ENCODE measurements around the gene HPF1.
A peak's percentile ranks its signal among the peaks of the same experiment; 100 is the strongest.
"Not testable (repeated sequence)": the region's sequence is repeated elsewhere in the genome, so short reads cannot be mapped to it uniquely, and the experiment has no call there.

Gene HPF1

DNA sequence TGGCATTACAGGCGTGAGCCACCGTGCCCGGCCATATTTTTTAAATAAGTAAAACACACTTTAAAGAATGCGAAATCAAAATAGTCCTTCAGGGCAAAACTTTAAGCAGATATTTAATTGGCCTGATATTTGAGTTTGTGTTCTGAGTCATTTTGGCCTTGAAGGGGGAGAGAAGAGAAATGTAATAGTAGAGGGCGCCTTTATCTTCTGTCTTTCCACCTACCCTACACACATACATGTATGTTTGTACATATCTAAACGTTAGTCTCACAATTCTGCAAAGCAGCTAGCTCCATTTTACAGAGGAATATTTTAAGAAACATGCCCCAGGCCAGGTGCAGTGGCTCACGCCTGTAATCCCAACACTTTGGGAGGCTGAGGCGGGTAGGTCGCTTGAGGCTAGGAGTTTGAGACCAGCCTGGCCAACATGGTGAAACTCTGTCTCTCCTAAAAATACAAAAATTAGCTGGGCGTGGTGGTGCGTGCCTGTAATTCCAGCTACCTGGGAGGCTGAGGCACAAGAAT is 13.9 kb upstream of the HPF1 start:
- H3K9me3 ChIP-seq (ENCODE audit: control insufficient read depth, insufficient read depth, low read depth, low read length); H3K4me1 ChIP-seq (ENCODE audit: control insufficient read depth, insufficient read depth, low read length); H3K36me3 ChIP-seq (ENCODE audit: control insufficient read depth, insufficient read depth, low read length); H3K9ac ChIP-seq (ENCODE audit: low read length); H3K27me3 ChIP-seq (ENCODE audit: control insufficient read depth, insufficient read depth, low read length); H3K4me3 ChIP-seq (ENCODE audit: low read depth, low read length); H3K27ac ChIP-seq (ENCODE audit: low read depth, low read length): not testable (repeated sequence)

DNA sequence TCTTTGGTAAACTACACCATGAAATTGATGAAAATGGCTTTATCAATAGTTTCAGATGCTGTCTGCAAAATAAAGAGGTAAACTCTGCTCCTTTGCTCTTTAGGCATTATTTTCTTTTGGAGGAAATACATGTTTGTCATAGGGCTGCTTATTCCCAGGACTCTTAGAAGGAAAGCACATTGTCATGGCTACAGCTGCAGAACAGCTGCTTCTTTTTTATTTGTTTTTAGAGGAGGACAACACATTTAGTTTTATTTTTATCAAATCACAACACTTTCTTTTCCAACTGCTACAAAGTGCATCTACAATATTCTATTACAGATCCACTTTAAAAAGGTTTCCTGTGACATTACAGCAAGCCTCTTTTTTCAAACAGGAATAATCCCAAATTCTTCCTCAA is 12.7 kb upstream of the HPF1 start:
- Histone ChIP-seq H3K36me3 (ENCODE audit: control insufficient read depth, insufficient read depth, low read length) (no peaks in the 10 kb centered on the region), H3K4me3 (ENCODE audit: low read depth, low read length) (no peak overlapping the region), H3K4me1 (ENCODE audit: control insufficient read depth, insufficient read depth, low read length) (no peaks in the 10 kb centered on the region), H3K27ac (ENCODE audit: low read depth, low read length) (no peak overlapping the region), H3K27me3 (ENCODE audit: control insufficient read depth, insufficient read depth, low read length) (peaks cover 6% of the 10 kb centered on the region; the same call in 1 of the 2 replicates), H3K9me3 (ENCODE audit: control insufficient read depth, insufficient read depth, low read depth, low read length) (no peaks in the 10 kb centered on the region), H3K9ac (ENCODE audit: low read length) (no peak overlapping the region)

DNA sequence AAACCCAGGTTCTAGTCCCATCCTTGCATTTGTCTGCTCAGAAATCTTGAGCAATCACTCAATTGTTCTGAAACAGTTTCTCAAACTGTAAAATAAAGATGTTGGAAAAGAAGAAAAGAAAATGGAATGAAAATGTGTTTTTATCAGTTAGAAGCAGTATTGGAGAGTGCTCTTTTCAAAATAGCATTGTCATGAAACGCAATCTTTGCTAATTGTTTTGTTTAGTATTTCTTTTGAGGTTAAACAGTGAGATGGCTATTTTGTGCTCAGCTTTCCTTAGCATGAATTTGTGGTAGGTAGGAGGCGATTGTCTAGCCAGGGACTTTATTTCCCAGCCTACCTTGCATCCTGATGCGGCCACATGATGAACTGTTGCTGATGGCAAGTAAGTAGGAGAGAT is 10.6 kb upstream of the HPF1 start:
- Histone ChIP-seq H3K36me3 (ENCODE audit: control insufficient read depth, insufficient read depth, low read length) (no peaks in the 10 kb centered on the region), H3K27ac (ENCODE audit: low read depth, low read length) (no peak overlapping the region), H3K27me3 (ENCODE audit: control insufficient read depth, insufficient read depth, low read length) (no peaks in the 10 kb centered on the region), H3K9me3 (ENCODE audit: control insufficient read depth, insufficient read depth, low read depth, low read length) (no peaks in the 10 kb centered on the region), H3K9ac (ENCODE audit: low read length) (no peak overlapping the region), H3K4me3 (ENCODE audit: low read depth, low read length) (no peak overlapping the region), H3K4me1 (ENCODE audit: control insufficient read depth, insufficient read depth, low read length) (no peaks in the 10 kb centered on the region)

DNA sequence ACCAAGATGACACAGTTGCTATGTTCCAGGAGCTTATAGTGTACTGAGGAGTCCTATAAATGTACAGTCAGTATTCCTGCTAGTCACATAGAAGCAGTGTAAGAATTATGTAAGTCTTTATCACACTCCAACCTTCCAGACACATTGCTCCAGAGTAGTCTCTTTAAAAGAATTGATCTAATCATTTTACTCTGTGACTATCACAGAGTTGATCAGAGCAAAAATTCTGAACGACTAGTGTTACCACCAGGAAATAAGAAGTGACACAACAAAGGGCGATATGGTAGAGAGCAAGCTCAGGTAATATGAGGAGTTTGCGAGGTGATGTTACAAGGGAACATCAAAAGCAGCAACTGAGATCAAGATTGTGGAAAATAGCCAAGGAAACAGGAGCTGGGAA is 9.0 kb upstream of the HPF1 start:
- Histone ChIP-seq H3K27me3 (ENCODE audit: control insufficient read depth, insufficient read depth, low read length) (no peaks in the 10 kb centered on the region), H3K9ac (ENCODE audit: low read length) (no peak overlapping the region), H3K27ac (ENCODE audit: low read depth, low read length) (no peak overlapping the region), H3K4me1 (ENCODE audit: control insufficient read depth, insufficient read depth, low read length) (no peaks in the 10 kb centered on the region), H3K36me3 (ENCODE audit: control insufficient read depth, insufficient read depth, low read length) (no peaks in the 10 kb centered on the region), H3K4me3 (ENCODE audit: low read depth, low read length) (no peak overlapping the region), H3K9me3 (ENCODE audit: control insufficient read depth, insufficient read depth, low read depth, low read length) (no peaks in the 10 kb centered on the region)

DNA sequence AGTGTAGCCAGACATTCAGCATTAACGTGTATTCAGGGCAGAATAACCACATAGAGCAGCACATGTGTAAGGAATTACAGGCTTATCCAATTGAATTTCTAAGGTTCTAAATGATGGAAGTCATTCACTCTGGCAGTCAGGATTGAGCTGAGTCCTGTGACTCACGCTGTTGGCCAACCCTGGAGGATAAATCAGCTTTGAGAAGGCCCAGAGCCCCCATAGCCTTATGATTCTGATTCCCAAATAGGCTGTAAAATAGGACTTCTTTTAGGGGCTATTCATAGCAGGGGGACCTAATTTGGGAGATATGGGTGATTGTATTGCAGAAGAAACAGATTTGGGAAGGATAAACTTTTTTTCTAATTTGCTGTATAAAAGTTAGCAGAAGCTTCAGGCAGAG is 8.1 kb upstream of the HPF1 start:
- Histone ChIP-seq H3K9me3 (ENCODE audit: control insufficient read depth, insufficient read depth, low read depth, low read length) (no peaks in the 10 kb centered on the region), H3K27me3 (ENCODE audit: control insufficient read depth, insufficient read depth, low read length) (no peaks in the 10 kb centered on the region), H3K4me1 (ENCODE audit: control insufficient read depth, insufficient read depth, low read length) (no peaks in the 10 kb centered on the region), H3K4me3 (ENCODE audit: low read depth, low read length) (no peak overlapping the region), H3K27ac (ENCODE audit: low read depth, low read length) (no peak overlapping the region), H3K9ac (ENCODE audit: low read length) (no peak overlapping the region), H3K36me3 (ENCODE audit: control insufficient read depth, insufficient read depth, low read length) (no peaks in the 10 kb centered on the region)

DNA sequence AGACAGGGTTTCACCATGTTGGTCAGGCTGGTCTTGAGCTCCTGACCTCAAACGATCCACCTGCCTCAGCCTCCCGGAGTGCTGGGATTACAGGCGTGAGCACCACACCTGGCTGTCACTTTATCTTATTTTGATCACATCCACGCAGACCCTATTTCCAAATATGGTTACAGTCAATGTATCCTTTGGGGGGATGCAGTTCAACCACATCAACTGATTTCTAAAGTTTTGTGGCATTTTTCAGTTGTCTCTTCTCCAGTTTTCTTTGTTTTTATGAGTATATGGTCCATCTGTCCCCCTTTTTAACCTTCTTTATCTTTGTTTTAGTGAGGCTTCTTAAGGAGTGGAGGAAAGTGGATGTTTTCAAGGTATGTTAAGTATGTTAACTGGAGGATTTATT is 4.1 kb upstream of the HPF1 start:
- H3K4me1 ChIP-seq (ENCODE audit: control insufficient read depth, insufficient read depth, low read length): peaks cover 11% of the 10 kb centered on the region
- H3K36me3 ChIP-seq (ENCODE audit: control insufficient read depth, insufficient read depth, low read length): no peaks in the 10 kb centered on the region
- no peaks in the 10 kb centered on the region for H3K9me3 ChIP-seq (ENCODE audit: control insufficient read depth, insufficient read depth, low read depth, low read length)
- H3K4me3 ChIP-seq (ENCODE audit: low read depth, low read length): no peak overlapping the region
- H3K9ac ChIP-seq (ENCODE audit: low read length): no peak overlapping the region
- no peaks in the 10 kb centered on the region for H3K27me3 ChIP-seq (ENCODE audit: control insufficient read depth, insufficient read depth, low read length)
- no peak overlapping the region for H3K27ac ChIP-seq (ENCODE audit: low read depth, low read length)

DNA sequence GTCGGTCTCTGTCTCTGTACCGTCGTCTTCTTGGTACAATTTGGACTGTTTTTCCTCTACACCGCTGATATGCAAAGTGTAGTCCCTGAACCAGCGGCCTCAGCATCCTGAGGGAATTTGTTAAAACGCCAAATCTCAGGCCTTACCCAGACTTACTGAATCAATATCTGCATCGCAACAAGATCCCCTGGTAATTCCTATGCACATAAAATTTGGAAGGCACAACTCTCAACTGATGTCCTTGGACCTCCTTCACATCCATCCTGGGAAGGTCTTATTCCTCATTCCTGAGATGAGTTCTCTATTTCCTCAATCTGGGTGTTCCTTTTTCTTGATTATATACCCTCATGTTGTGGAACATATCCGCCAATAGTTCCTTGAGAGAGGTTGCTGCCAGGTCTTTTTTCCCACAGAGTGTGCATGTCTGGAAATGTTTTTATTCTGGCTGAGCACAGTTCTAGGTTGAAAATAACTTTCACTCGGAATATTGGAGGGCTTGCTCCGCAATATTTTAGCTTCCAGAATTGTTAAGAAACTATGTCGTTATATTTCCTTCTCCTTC is 738 bp upstream of the HPF1 start:
- peaks cover 21% of the 10 kb centered on the region for H3K4me1 ChIP-seq (ENCODE audit: control insufficient read depth, insufficient read depth, low read length)
- H3K27me3 ChIP-seq (ENCODE audit: control insufficient read depth, insufficient read depth, low read length): no peaks in the 10 kb centered on the region
- no peak overlapping the region for H3K27ac ChIP-seq (ENCODE audit: low read depth, low read length)
- H3K36me3 ChIP-seq (ENCODE audit: control insufficient read depth, insufficient read depth, low read length): no peaks in the 10 kb centered on the region
- H3K4me3 ChIP-seq (ENCODE audit: low read depth, low read length): peak overlapping the region; percentile 83
- no peaks in the 10 kb centered on the region for H3K9me3 ChIP-seq (ENCODE audit: control insufficient read depth, insufficient read depth, low read depth, low read length)
- H3K9ac ChIP-seq (ENCODE audit: low read length): no peak overlapping the region

DNA sequence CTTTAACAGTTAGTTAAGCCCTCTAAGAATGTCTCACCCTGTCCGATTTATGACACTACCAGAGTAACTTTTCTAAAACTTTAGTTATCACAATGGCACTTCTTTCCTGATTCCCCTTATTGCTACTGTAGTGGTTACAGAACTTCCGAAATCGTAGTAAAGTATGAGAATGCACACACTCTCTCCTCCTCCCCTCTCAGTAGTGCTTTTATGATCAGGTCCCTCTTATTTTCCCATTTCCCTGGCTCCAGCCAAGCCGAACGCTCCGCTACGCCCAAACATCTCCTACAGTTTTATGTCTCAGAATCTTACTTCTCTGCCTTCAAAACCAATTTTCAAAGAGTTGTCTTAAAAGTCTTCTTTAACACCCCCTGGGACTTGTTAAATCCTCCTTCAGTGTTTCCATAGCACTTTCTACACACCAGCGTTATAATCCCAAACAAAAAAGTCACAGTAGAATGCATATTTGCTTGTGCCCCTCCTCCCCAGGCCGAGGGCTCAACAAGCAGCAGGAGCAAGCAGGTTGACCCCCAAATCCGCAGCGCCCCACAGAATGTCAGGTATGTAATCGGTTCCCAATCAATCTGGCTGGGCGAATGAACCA is 671 bp downstream of the HPF1 start:
- H3K27ac ChIP-seq (ENCODE audit: low read depth, low read length): no peak overlapping the region
- peak overlapping the region; percentile 63 for H3K9ac ChIP-seq (ENCODE audit: low read length)
- peak overlapping the region; percentile 83 for H3K4me3 ChIP-seq (ENCODE audit: low read depth, low read length)
- H3K9me3 ChIP-seq (ENCODE audit: control insufficient read depth, insufficient read depth, low read depth, low read length): no peaks in the 10 kb centered on the region
- peaks cover 21% of the 10 kb centered on the region for H3K4me1 ChIP-seq (ENCODE audit: control insufficient read depth, insufficient read depth, low read length)
- H3K27me3 ChIP-seq (ENCODE audit: control insufficient read depth, insufficient read depth, low read length): no peaks in the 10 kb centered on the region
- H3K36me3 ChIP-seq (ENCODE audit: control insufficient read depth, insufficient read depth, low read length): peaks cover 4% of the 10 kb centered on the region

DNA sequence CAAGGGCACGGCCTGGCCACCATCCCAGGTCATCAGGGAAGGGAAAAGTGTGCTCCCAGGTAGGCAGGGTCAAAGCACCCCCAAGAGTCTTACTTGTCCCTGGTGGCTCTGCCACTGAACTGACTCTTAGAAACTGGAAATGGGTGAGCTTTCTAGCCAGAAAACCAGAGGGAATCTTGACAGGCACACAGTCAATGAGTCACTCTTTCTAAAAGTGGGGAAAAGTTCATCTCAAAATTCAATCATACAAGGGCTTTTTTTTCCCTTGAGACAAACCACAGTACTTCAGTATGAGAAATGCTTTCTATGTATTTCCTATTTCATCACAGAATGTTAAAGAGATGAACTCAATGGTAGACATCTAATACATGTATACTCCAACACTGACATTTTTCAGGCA is 12.5 kb downstream of the HPF1 start:
- no peak overlapping the region for H3K27ac ChIP-seq (ENCODE audit: low read depth, low read length)
- peaks cover 21% of the 10 kb centered on the region; the same call in 1 of the 2 replicates for H3K36me3 ChIP-seq (ENCODE audit: control insufficient read depth, insufficient read depth, low read length)
- H3K9me3 ChIP-seq (ENCODE audit: control insufficient read depth, insufficient read depth, low read depth, low read length): no peaks in the 10 kb centered on the region
- no peaks in the 10 kb centered on the region for H3K27me3 ChIP-seq (ENCODE audit: control insufficient read depth, insufficient read depth, low read length)
- H3K9ac ChIP-seq (ENCODE audit: low read length): no peak overlapping the region
- no peaks in the 10 kb centered on the region for H3K4me1 ChIP-seq (ENCODE audit: control insufficient read depth, insufficient read depth, low read length)
- no peak overlapping the region for H3K4me3 ChIP-seq (ENCODE audit: low read depth, low read length)

DNA sequence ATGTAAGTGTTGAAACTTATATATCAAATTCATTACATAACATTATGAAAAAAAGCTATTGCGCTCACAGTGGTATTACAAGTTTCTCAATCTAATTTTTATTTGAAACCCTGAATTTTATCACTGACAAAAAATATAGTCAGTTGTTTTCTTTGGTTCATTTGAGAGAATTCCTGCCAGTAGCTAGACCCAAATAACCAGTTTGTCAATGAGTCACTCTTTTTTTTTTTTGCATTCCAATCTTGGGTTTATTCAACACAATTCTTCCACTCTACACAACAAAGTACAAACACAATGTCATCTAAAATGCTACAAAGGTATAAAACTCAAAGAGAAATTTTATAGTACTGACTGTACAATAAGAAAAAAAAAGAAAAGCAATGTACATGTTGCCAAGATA is 13.1 kb downstream of the HPF1 start:
- Histone ChIP-seq H3K36me3 (ENCODE audit: control insufficient read depth, insufficient read depth, low read length) (peaks cover 16% of the 10 kb centered on the region; the same call in 1 of the 2 replicates), H3K9ac (ENCODE audit: low read length) (no peak overlapping the region), H3K4me1 (ENCODE audit: control insufficient read depth, insufficient read depth, low read length) (no peaks in the 10 kb centered on the region), H3K27ac (ENCODE audit: low read depth, low read length) (no peak overlapping the region), H3K4me3 (ENCODE audit: low read depth, low read length) (no peak overlapping the region), H3K9me3 (ENCODE audit: control insufficient read depth, insufficient read depth, low read depth, low read length) (no peaks in the 10 kb centered on the region), H3K27me3 (ENCODE audit: control insufficient read depth, insufficient read depth, low read length) (no peaks in the 10 kb centered on the region)

DNA sequence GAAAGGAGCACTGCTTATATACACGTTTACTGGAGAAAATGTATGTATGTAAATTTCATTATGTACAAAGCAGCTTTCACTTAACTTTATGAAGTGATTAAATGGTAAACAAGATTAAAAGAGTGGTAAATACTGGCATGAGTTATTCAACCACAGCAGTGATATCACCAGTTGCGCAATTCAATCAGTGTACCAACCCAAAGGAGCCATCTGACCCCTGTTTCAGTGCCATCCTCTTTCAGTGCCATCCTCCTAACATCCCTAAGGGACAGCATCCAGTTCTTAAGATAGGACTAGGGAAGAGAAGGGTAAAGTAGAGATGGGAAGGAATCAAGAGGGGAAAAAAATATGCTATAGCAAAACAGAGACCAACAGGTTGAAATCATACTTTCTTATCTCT is 16.2 kb downstream of the HPF1 start:
- Histone ChIP-seq H3K9ac (ENCODE audit: low read length) (no peak overlapping the region), H3K4me1 (ENCODE audit: control insufficient read depth, insufficient read depth, low read length) (no peaks in the 10 kb centered on the region), H3K27me3 (ENCODE audit: control insufficient read depth, insufficient read depth, low read length) (no peaks in the 10 kb centered on the region), H3K9me3 (ENCODE audit: control insufficient read depth, insufficient read depth, low read depth, low read length) (no peaks in the 10 kb centered on the region), H3K36me3 (ENCODE audit: control insufficient read depth, insufficient read depth, low read length) (peaks cover 9% of the 10 kb centered on the region; the same call in 1 of the 2 replicates), H3K4me3 (ENCODE audit: low read depth, low read length) (no peak overlapping the region), H3K27ac (ENCODE audit: low read depth, low read length) (no peak overlapping the region)
